ENCODE measurements around the gene KIAA1217. TPM values are rescaled to one million over a fixed set of nuclear protein-coding genes. Genes with fewer than 3 reads are reported as not detected.

Gene KIAA1217
- total and polyA plus RNA-seq, 9 of the 15 experiments (the other 6 are each of a cell fraction or from before 2014, with no cell fraction given), result 0.04 TPM; not detected in 8

DNA sequence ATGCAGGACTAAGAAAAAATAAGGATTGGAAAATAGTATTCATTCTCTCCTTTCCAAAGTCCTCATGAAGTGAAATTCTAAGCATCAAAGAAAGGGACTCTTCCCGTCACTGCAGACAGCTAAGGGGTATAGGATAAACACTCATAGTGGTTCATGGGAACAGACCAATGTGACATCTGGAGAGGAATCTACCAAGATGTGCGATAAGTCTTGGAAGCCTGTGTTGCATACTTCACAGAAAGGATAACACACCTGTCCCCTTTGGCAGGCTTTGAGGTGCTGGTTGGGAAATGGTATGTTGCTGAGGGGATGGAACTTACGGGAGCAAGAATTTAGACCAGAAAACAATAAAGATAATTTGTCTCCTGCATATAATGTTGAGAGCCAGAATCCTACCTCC lies 266.7 kb downstream of the KIAA1217 start (continued):
- TF ChIP-seq, protein P1, sequence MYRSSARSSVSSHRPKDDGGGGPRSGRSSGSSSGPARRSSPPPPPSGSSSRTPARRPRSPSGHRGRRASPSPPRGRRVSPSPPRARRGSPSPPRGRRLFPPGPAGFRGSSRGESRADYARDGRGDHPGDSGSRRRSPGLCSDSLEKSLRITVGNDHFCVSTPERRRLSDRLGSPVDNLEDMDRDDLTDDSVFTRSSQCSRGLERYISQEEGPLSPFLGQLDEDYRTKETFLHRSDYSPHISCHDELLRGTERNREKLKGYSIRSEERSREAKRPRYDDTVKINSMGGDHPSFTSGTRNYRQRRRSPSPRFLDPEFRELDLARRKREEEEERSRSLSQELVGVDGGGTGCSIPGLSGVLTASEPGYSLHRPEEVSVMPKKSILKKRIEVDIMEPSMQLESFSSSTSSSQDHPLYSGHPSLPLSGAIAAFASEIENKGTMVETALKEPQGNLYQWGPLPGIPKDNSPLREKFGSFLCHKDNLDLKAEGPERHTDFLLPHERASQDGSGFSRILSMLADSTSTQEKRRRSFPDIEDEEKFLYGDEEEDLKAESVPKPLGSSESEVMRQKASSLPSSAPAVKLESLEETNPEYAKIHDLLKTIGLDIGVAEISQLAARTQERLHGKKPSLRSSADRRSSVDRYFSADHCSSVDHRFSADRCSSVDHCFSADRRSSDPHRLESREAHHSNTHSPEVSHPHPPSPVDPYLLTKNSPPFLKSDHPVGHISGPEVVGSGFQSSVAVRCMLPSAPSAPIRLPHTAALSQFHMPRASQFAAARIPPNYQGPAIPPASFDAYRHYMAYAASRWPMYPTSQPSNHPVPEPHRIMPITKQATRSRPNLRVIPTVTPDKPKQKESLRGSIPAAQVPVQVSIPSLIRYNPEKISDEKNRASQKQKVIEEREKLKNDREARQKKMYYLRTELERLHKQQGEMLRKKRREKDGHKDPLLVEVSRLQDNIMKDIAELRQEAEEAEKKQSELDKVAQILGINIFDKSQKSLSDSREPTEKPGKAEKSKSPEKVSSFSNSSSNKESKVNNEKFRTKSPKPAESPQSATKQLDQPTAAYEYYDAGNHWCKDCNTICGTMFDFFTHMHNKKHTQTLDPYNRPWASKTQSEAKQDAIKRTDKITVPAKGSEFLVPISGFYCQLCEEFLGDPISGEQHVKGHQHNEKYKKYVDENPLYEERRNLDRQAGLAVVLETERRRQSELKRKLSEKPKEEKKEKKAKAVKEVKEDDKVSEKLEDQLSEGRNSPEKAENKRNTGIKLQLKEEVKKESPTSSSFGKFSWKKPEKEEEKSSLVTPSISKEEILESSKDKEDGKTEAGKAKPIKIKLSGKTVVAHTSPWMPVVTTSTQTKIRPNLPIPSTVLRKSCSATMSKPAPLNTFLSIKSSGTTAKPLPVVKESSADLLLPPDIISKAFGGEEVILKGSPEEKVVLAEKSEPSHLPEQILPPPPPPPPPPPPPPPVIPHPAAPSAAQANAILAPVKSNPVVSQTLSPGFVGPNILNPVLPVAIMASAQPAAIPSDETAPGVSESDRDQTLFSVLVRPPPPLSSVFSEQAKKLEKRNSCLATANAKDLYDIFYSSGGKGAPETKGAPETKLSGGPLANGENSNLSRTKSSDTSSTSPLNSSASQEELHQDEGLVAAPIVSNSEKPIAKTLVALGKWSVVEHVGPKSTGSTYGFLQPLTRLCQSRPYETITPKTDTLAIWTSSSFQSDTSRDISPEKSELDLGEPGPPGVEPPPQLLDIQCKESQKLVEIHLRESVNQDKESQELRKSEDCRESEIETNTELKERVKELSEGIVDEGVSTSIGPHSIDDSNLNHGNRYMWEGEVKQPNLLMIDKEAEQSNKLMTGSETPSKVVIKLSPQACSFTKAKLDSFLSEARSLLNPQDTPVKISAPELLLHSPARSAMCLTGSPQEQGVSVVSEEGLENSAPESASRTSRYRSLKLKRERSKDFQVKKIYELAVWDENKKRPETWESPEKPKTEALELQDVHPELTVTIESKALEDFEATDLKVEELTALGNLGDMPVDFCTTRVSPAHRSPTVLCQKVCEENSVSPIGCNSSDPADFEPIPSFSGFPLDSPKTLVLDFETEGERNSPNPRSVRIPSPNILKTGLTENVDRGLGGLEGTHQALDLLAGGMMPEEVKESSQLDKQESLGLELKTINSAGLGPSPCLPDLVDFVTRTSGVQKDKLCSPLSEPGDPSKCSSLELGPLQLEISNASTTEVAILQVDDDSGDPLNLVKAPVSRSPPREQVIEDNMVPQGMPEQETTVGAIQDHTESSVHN (IDR thresholded peaks at IDR 0.05; ENCODE audit: borderline replicate concordance in 1 of 2, low read depth in 1 of 2), result no peak
- TF ChIP-seq RAD21 (CRISPR knock-in tag; conservative IDR thresholded peaks at IDR 0.05 in 1 of 2, IDR thresholded peaks at IDR 0.05 in 1 of 2) (no peak), ZNF274 (IDR thresholded peaks at IDR 0.05; ENCODE audit: borderline replicate concordance, low read depth, low read length) (no peak), ZNF354B (CRISPR knock-in tag; IDR thresholded peaks at IDR 0.05) (no peak), ETV6 (IDR thresholded peaks at IDR 0.05; ENCODE audit: borderline replicate concordance in 1 of 2, low read depth in 2 of 2, low read length in 1 of 2) (no peak), ETV6 (CRISPR knock-in tag; IDR thresholded peaks at IDR 0.05; ENCODE audit: borderline replicate concordance) (no peak), PHB (CRISPR knock-in tag; IDR thresholded peaks at IDR 0.05) (no peak)
